Ascending aorta (tissue), 2 donors: ENCODE measurements around the gene IGSF9. TPM values are rescaled to one million over a fixed set of nuclear protein-coding genes. Genes with fewer than 3 reads are reported as not detected.

Experiments
- DNase-seq, 2 donors: peaks; one replicate each; pipeline ENCODE4 v3.0.0-alpha.2; 2019; ENCODE audit warnings: low spot score in 2 of 2
- H3K27ac ChIP-seq, 2 donors: fragments of 200-600 bp; sonication (generic); one replicate each; pipeline ENCODE4 v1.5.1; 2016 to 2017; ENCODE audit warnings: mild to moderate bottlenecking in 1 of 2
- H3K27me3 ChIP-seq: fragments of 200-600 bp; sonication (generic); one replicate; pipeline ENCODE4 v1.5.1; 2017
- H3K36me3 ChIP-seq, 2 donors: fragments of 200-600 bp; sonication (generic); one replicate each; pipeline ENCODE4 v1.5.1; 2016
- H3K4me1 ChIP-seq, 2 donors: fragments of 200-600 bp; sonication (generic); one replicate each; pipeline ENCODE4 v1.5.1; 2016 to 2017; ENCODE audit warnings: mild to moderate bottlenecking in 1 of 2
- H3K4me3 ChIP-seq, 2 donors: fragments of 200-600 bp; sonication (generic); one replicate each; pipeline ENCODE4 v1.5.1; 2016 to 2017; ENCODE audit warnings: mild to moderate bottlenecking in 1 of 2
- H3K9me3 ChIP-seq, 2 donors: fragments of 200-600 bp; sonication (generic); one replicate each; pipeline ENCODE4 v1.5.1; 2016
- CTCF ChIP-seq, 3 experiments: fragments of 200-600 bp in 2 of 3; fragments of 450-650 bp in 1 of 3; sonication (generic) in 2 of 3; IDR thresholded peaks; one replicate each; pipeline ENCODE4 v1.5.1; 2016 to 2019; ENCODE audit warnings: antibody characterized with exemption in 3 of 3, mild to moderate bottlenecking in 1 of 3, moderate library complexity in 1 of 3
- intact Hi-C: fragments of 100-400 bp; cut with DNase I; formaldehyde crosslinking; loops from one replicate; pipeline ENCODE4 v1.15.1; 2023
- total RNA-seq: library from RNA; depleted of rRNA; stranded (reverse); fragments of >200 nt; gene quantifications from one replicate; pipeline ENCODE4 v1.1.0, GENCODE V29; 2016

The IGSF9 gene
- total RNA-seq, 1 donor from 2014 or later = 0.11 TPM

GRCh38 chr1:159985473-159985872 lies 40.1 kb upstream of the IGSF9 start:
- H3K4me1 ChIP-seq = no peaks in the 10 kb centered on the region
- no peaks in the 10 kb centered on the region for H3K9me3 ChIP-seq
- no peaks in the 10 kb centered on the region for H3K27me3 ChIP-seq
- no peaks in the 10 kb centered on the region for H3K36me3 ChIP-seq
- no peak overlapping the region for H3K27ac ChIP-seq
- no peak overlapping the region for H3K4me3 ChIP-seq
- intact Hi-C loops = no loop called here
- DNase-seq = no peak
- no peak for TF ChIP-seq CTCF (IDR thresholded peaks at IDR 0.05)

- no peaks in the 10 kb centered on the region for H3K36me3 ChIP-seq
- DNase-seq = no peak
- no peak for TF ChIP-seq CTCF (IDR thresholded peaks at IDR 0.05)
- intact Hi-C loops = no loop called here
- no peak overlapping the region for H3K27ac ChIP-seq
- H3K4me1 ChIP-seq = no peaks in the 10 kb centered on the region
- H3K27me3 ChIP-seq = no peaks in the 10 kb centered on the region
- H3K4me3 ChIP-seq = no peak overlapping the region
- no peaks in the 10 kb centered on the region for H3K9me3 ChIP-seq
Observed at GRCh38 chr1:159983681-159984080, 38.3 kb upstream of the IGSF9 start.

GRCh38 chr1:159982280-159982679 lies 36.9 kb upstream of the IGSF9 start:
- Histone ChIP-seq H3K36me3 (no peaks in the 10 kb centered on the region), H3K27ac (no peak overlapping the region), H3K4me3 (no peak overlapping the region), H3K9me3 (no peaks in the 10 kb centered on the region), H3K27me3 (no peaks in the 10 kb centered on the region), H3K4me1 (no peaks in the 10 kb centered on the region)
- intact Hi-C loops = no loop called here
- no peak for TF ChIP-seq CTCF (IDR thresholded peaks at IDR 0.05)
- no peak for DNase-seq

GRCh38 chr1:159981351-159982055 lies 36.1 kb upstream of the IGSF9 start:
- TF ChIP-seq CTCF (IDR thresholded peaks at IDR 0.05) = no peak
- no peak for DNase-seq
- intact Hi-C loops = no loop called here
- Histone ChIP-seq H3K9me3 (no peaks in the 10 kb centered on the region), H3K4me3 (no peak overlapping the region), H3K4me1 (no peaks in the 10 kb centered on the region), H3K36me3 (no peaks in the 10 kb centered on the region), H3K27me3 (no peaks in the 10 kb centered on the region), H3K27ac (no peak overlapping the region)

- no peak for DNase-seq
- Histone ChIP-seq H3K9me3 (no peaks in the 10 kb centered on the region), H3K36me3 (no peaks in the 10 kb centered on the region), H3K27ac (no peak overlapping the region), H3K4me3 (no peak overlapping the region), H3K27me3 (no peaks in the 10 kb centered on the region), H3K4me1 (no peaks in the 10 kb centered on the region)
- no peak for TF ChIP-seq CTCF (IDR thresholded peaks at IDR 0.05)
- intact Hi-C loops = no loop called here
Observed at GRCh38 chr1:159980786-159981185, 35.4 kb upstream of the IGSF9 start.

GRCh38 chr1:159980076-159980475 lies 34.7 kb upstream of the IGSF9 start:
- Histone ChIP-seq H3K27me3 (no peaks in the 10 kb centered on the region), H3K4me3 (no peak overlapping the region), H3K27ac (no peak overlapping the region), H3K36me3 (no peaks in the 10 kb centered on the region), H3K9me3 (no peaks in the 10 kb centered on the region), H3K4me1 (no peaks in the 10 kb centered on the region)
- no peak for TF ChIP-seq CTCF (IDR thresholded peaks at IDR 0.05)
- intact Hi-C loops = no loop called here
- DNase-seq = no peak
